ENCODE data around the gene RIC1. TPM values are rescaled to one million over a fixed set of nuclear protein-coding genes. Genes with fewer than 3 reads are reported as not detected.

Gene RIC1
- total and polyA plus RNA-seq, 2 of the 8 experiments (the other 6 are each of a cell fraction or from before 2014, with no cell fraction given), result 10.7 to 24.5 TPM

DNA sequence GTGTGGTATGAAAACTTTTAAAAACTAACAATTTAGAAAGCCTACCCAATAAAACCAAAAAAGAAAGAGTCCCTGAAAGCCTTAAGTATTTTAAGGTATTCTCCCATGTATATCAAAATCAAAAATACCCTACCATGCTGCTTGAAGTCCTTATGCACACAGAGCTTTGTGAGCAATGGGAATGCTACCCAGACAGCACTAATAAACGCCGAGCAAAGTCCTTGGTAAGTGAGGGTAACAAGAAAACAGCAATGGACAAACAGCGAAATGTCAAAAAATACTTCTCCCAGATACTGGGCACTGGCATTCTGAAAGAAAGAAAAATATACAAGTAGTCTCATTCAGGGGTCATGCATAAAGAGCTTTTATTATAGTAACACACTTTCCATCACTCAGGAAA lies 176.6 kb downstream of the RIC1 start (continued):
- no peak for TF ChIP-seq CHD7 (IDR thresholded peaks at IDR 0.05; ENCODE audit: insufficient replicate concordance, low read length)
